GF-D8 (cell line): ENCODE measurements around the gene SLC4A11.
"Not testable (repeated sequence)": the region's sequence is repeated elsewhere in the genome, so short reads cannot be mapped to it uniquely, and the experiment has no call there.

ENCODE experiments used
- DNase-seq: peaks from one replicate; lab custom pipeline; 2025; lab: John Stamatoyannopoulos, UW

SLC4A11 gene

DNA sequence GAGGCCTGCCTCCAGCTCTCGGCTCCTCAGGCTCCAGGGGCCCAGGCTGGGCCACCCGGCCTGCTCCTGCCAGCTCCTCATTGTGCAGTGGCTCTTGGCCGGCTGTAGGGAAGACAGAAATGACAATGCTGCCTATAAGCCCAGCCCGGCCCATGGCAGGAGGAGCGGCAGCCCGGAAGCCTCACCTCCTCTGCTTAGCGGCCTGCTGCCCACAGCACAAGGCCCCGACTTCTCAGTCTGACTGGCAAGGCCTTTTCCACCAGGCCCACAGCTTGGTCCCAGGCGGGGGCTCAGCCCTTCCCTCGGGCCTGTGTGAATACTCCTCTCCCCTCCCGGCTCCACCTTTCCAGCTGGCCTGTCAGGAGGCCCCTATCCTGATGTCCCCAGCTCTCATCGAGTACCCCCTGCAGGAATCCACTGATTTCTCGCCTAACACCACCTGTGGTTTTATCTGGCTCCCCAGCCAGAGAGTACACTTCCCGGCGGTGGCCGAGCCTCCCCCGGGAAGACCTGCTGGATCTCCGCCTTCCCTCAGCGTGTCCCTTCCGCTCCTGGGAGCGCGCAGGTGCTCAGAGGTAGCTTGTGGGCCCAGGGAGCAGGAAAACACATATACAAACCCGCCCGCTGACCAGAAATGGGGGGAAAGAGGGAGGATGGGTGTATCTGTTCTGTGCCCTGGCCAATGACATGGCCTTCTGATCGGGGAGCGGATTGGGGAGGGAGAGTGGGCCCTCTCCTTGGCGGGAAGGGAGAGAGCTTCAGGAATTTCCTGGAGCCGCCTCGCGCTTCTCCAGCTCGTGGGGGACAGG lies 35.5 kb downstream of the SLC4A11 start:
- no peak for DNase-seq

DNA sequence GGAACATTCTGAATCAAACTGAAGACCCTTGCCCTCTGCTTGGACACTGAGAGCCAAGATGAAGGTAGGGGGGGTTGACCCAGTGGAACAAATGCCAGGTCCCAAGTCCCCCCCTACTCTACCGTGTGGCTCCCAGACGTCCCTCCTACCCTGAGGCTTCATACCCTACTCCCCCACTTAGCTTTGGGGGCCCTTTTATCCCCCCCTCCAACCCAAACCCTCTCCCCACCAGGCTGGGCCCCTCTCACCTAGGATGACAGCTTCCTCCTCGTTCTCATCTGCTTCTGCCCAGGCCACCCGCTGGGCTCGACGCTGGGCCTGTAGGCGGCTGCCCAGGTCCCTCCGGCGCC lies 36.0 kb downstream of the SLC4A11 start:
- DNase-seq = no peak

DNA sequence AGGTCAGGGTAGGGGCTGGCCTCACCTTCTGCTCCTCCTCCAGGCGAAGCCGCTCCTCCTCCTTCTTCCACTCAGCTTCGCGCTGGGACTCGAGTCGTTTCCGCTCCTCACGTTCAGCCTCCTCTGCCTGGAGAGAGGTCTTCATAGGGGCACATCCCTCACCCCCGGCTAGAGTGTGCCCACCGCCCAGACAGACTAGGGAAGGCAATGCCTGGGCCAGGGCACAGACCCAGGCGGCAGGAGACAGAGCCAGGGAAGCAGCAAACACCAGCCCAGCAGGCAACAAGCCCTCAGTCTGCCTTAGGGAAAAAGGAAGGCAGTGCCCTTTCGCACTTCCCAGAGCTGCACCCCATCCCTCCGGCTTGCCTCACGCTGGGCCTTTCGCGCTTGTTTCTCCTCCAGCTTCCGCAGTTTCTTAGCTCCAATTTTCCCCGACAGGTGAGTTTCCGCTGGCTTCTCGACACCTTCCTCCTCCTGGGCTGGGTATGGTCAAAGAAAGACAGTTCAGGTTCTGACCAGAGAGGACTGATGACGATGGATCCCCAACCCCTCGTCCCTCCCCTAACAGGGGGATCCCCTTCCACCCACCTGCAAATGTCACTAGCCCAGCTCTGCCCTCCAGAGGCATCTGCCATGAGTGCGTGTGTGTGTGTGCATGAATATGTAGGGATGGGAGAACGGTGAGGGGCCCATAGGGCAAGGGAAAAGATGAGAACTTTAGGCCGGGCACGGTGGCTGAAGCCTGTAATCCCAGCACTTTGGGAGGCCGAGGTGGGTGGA lies 38.8 kb downstream of the SLC4A11 start:
- DNase-seq = no peak

DNA sequence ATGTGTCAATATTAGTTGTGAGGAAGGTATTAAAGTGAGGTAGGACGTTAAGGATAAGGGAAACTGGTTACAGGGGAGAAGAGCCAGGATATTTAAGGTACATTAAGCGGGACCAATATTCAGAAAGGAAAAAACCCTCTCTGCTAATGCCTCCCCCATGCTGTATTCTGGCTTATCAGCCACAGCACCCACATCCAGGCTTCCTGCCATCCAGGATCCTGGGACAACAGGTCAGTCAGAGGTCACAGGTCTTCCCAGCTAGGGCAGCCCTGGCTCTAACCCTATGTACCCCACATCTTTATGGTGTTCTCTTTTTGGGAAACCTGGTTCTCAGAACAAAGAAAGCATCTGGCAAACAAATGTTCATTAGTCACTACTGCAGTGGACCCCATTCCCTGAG lies 39.8 kb downstream of the SLC4A11 start:
- no peak for DNase-seq

DNA sequence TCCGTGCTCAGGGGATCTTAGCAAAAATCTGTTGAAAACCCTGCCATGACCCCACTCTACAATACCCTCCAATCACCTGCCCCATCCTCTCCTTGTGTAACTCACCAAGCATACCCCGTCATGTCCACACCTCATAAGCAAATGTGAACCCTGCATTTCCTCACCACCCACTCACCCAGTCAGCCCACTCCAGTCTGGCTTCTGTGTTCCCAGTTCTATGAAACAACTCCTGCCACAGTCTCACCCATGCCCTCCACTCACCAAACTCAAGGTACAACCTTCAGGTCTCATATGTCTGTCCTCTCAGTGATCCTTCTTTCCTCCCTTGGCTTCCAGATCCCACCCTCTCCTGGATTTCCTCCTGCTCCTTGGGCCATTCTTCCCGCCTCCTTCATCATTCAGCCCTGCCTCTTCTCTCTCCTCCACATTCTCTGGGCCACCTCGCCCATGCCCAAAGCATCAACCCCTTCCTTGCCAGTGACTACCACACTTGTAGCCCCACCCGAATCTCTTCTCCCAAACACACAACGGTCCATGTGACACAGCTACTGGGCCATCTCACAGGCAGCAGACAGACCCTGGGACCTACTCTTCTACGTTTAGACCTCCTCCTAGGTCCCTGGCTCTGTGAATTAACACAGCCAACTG lies 43.3 kb downstream of the SLC4A11 start:
- no peak for DNase-seq

DNA sequence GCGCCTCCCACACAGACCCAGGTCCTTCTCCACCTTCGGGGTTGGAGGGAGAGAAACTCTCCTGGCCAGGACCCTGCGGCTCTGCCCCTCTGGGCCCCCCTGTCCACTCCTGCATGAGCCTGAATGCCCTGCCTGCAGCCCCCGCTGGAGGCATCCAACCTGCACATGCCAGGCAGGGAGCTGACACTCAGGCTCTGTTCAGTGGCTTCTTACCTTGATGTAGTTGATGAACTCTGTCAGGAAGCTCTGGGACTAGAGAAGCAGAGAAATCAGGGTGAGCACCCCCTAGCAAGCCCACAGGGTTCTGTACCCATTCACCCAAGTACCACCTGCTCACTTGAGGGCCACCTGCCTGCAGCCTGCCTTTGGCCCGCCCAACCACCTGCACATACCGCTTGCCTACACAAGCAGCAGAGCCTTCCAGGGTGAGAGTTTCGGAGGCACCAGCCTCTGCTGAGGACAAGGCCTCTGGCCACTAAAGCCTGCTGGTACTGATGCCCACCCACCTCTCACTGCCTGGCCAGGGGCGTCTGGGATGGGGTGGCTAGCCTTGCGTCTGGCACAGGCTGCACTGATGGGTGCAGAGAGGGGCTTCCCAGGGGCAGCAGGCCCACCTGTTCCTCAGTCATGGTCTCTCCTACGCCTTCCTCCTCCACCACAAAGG lies 44.2 kb downstream of the SLC4A11 start:
- DNase-seq = no peak

DNA sequence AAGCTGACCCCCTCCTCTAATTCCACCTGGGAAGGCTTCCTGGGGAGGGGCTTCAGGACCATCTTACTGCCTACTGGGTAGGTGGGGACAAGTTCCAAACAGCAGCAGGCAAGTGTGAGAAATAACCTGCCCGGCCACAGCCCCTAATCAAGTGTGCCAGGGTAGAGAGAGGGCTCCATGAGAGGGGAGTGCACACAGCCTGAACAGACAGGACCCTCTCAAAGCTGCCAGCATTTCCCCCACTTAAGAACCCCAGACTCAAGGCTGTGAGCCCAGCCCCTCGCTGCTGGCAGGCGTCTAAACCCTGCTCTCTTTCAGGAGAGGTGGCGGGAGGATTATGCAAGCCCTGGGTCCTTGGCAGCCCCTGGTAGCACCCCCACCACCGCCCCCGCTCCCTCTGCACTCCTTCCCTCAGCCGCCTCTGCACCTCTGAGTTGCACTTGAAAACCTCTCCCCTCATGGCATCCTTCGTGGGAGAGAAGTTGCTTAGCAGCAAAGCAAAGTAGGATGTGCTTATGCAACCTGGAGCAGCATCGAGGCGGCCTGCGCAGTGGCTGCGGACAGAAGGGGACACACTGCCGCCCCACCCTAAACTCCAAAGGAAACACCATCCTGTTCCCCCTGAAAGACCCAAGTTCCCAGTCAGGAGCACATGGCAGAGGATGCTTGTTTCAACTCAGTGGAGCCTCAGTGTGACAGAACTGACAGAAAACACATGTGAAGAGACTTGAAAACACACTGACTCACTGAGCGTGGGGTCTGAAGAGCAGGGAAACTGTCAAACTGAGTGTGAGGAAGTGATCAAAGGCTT lies 45.0 kb downstream of the SLC4A11 start:
- DNase-seq = no peak

DNA sequence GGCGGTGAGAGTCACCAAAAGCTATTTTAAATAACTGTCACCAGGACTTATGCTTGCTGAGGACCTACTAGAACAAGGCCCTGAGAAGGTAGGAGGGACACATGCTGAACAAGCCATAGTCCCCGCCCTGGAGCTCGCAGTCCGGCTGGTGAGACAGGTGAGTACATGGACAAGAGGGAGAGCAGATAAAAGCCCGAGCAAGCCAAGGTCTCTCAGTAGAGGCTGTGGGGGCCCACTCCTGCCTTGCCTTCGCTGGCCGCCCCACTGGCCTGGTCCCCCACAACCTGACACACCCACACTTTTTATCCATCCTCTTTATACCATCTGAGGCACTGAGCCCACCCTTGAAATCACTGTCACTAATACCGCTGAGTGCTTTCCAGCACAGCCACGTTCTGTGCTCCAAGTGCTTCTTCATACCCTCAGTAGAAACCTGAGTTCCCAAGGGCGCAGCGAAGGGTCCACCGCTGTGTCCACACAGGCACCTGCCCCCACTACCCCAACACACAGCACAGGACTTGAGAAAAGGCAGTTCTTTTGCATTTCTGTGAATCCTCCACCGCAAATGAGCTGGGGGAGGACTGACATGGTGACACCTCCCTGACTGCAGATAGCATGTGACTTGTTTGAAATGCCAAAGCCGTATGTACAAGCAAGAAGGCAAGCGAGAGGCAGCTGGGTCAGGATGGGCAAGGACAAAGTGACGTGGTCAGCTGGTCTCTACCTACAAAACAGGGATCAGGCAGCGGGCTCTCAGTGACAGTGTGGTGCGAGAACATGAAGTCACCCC lies 46.6 kb downstream of the SLC4A11 start:
- DNase-seq = no peak

DNA sequence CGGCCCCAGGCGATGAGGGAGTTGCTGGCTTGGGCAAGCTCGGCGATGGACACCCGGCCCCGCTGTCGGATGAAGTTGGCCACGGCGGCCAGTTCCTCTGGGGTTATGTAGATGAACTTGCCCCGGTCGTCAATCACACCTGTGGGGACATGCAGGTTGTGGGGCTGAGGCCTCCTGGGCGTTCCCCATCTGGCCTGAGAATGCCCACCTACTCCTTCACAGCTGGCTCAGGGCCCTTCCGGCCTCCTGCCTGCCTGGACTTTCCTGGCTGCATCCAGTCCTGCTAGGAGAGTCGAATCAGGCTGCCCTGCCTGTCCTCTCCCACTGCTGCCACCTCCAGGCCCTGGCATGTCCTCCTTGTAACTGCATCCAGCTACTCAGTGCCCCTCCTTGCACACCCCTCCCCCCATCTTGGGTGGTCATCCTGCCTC lies 48.3 kb downstream of the SLC4A11 start:
- no peak for DNase-seq

DNA sequence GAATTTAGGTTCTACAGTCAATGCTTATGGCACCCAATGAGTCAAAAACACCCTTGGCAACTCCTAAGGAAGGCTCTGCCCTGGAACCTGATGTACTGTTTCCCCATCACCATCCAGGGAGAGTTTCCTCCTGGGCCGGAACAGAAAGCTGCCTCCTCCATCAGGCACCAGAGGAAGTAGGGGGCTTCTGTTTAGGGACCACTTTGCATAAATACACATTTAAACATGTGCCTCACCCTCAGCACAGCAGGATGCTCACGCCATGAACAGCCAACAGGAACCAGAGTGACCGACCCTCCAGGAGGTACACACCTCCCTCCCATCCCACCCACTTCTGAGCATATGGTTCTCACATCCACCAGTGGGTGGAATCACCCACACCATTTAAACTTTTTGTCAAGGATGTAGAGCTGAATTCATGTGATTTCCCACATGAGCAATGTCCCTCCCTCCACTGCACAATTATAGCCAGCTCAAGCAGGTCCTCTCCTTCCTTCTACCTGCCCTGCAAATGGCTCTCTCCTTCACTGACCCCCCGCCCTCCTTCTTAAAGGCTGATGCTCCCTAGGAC lies 49.3 kb downstream of the SLC4A11 start:
- no peak for DNase-seq

DNA sequence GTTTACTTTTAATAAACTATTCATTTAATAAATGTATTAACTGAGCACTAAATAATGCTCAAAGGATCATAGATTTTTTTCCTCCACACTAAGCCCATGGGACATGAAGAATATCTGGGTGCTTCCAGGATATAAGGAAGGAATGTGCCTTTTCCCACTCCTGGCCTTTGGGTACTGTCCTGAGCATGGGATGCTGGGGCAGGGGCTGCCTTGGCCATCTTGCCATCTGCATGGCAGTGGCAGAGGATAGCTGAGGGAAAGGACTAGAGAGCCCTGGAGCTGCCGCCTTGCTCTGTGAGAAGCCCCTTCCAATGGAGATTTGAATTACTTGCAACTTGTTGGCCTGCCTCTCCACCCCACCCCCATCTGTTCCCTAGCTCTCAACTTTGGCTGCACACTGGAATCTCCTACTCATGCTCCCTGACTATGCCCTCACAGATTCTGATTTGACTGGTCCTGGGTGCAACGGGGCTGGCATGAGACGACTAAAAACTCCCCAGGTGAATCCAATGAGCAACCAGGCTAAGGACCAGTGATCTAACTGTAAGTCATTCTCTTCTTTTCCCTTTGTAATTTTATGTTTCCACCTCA lies 50.1 kb downstream of the SLC4A11 start:
- DNase-seq = no peak

DNA sequence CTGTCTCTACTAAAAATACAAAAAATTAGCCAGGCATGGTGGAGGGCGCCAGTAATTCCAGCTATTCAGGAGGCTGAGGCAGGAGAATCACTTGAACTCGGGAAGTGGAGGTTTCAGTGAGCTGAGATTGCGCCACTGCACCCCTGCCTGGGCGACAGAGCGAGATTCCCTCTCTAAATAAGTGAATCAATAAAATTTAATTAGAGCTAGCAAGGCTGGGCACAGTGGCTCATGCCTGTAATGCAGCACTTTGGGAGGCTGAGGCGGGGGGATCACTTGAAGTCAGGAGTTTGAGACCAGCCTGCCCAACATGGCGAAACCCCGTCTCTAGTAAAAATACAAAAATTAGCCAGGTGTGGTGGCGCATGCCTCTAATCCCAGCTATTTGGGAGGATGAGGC lies 51.1 kb downstream of the SLC4A11 start:
- DNase-seq = not testable (repeated sequence)

DNA sequence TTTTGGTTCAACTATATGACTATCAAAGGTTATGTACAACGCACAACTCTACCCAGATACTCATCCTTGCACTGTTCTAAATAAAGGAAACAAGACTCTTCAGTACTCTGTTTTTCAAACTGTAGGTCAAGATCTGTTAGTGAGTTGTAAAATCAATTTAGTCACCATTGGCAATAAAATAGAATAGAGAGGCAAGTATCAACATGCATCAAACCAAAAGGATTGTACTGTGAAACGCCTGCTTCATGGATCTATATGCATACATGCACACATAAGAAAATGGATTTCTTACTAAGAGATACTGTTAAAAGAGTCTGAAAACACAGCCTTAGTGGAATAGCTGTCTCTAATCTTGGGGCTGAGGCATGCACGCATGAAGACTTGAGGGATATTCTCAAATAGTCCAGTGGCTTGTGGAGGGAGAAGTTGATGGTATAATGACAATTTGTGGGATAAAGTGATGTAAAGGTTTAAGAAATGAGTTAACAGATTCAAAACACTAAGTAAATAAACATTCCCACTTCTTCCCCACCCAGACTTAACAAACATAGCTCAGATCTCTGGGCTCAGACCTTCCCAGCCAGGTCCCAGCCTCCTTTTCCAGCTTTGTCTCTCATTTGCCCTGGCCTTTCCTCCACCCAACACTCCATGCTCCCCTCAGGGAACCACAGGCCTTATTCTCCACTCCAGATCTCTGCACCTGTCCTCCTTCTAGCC lies 54.9 kb downstream of the SLC4A11 start:
- no peak for DNase-seq

DNA sequence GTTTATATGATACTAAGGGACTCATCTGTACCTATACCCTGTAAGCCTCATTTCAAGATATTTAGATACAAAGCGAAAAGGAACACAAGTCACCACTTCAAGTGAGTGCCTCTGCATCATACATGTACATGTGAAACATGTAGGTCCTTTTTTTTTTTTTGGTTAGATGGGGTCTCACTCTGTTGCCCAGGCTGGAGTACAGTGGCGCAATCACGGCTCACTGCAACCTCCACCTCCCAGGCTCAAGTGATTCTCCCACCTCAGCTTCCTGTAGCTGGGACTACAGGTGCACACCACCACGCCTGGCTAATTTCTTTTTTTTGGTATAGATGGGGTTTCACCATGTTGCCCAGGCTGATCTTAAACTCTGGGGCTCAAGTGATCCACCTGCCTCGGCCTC lies 56.6 kb downstream of the SLC4A11 start:
- not testable (repeated sequence) for DNase-seq

DNA sequence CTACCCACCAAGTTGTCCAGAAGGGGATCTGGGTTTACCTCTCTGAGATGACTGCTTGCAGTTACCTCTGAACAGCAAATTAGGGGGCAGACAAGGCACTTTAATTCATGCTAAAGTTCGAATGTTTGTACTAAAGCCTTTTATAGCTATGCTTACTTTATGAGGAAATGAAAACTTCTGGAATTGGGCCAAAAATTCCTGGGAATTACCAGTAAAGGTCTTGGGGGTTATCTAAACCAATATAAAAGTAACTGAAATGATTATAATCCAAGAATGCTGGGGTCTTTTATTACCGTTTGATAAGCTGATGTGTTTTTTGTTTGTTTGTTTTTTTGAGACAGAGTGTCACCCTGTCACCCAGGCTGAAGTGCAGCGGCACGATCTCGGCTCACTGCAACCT lies 57.7 kb downstream of the SLC4A11 start:
- no peak for DNase-seq

DNA sequence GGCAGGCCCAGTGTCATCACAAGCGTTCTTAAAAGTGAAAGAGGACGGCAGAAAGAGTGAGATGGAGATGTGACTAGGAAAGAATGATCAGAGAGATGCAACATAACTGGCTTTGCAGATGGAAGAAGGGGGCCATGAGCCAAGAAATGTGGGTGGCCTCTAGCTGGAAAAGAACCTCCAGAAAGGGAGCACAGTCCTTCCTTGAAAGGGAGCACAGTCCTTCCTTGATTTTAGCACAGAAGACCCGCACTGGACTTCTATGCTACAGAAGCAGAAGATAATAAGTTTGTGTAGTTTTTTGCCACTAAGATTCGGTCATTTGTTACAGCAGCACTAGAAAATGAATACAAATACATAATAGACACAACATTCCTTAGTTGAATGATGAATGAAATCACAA lies 58.7 kb downstream of the SLC4A11 start:
- DNase-seq = no peak

DNA sequence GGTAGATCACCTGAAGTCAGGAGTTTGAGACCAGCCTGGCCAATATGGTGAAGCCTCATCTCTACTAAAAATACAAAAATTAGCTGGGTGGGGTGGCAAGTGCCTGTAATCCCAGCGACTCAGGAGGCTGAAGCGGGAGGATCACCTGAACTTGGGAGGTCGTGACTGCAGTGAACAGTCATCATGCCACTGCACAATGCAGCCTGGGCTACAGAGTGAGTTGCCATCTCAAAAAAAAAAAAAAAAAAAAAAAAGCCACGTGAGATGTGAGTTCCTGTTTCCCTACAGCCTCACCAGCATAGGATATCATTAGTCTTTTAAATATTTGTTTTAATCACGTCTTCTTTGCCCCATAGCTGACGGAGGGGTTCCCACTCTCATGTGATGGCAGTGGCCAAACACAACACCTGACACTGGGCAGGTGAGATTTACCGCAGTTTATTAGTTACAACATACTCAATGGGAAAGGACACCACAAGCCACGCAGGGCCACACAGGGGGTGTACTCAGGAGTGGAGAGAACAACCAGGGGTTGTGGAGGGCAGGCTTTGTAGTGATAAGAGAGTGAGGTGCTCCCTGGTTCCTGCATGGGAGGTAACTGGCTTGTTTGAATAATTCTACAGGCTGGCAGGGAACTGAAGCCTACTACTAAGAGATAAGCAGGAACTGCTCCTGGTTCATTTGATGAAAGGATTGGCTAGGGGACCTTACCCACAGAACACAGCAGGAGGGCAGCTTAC lies 61.1 kb downstream of the SLC4A11 start:
- no peak for DNase-seq
